Activated T-cell treated with anti-CD3 and anti-CD28 coated beads for 1 hour (primary cell): ENCODE results near the gene OSBPL2.

ENCODE experiments used
- DNase-seq: peaks from one replicate; pipeline ENCODE4 v3.0.0-alpha.2; 2020; ENCODE audit warnings: low read depth

Gene OSBPL2

GRCh38 chr20:62313460-62314338, 75.4 kb downstream of the OSBPL2 start:
- DNase-seq, result no peak

DNA sequence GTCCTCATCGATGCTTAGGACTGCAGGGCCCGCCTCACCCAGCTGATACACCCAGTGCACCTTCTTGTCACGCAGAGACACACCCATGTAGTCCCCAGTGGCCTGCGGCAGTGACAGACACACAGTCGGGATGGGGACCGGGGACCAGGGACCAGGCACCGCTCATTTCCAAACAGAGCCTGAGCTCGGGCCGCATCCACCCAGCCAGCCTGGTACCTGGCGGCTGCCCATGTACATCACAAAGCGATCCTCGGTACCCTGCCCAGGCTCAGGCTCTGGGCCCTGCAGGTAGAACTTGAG, 76.0 kb downstream of the OSBPL2 start:
- DNase-seq, result no peak

DNA sequence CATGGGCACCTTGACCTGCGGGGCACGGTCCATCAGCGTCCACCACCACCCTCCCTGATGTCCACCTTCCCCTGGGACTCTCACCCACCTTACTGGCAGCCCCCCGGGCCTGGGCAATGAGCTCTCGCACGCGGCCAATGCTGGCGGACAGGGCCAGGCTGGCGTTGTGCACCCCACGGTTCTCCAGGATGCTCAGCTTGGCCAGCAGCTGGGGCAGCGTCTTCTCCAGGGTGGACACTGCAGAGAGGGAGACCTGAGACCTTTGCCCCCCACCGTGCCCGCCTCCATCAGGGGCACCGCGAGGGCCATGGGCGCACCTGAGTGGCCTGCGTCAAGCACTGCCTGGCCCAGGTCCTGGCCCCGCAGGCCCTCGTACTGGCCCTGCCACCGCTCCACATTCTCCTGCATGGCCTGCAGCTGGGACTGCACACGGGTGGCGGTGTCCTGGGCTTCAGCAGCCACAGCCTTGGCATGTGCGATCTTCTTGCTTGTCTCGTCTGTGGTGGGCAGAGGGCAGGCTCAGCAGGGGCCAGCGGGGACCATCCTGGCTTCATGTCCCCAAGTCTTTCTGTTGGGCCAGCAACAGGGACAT, 76.5 kb downstream of the OSBPL2 start:
- no peak for DNase-seq

- no peak for DNase-seq
Measured at GRCh38 chr20:62315773-62316172, 77.5 kb downstream of the OSBPL2 start.

DNA sequence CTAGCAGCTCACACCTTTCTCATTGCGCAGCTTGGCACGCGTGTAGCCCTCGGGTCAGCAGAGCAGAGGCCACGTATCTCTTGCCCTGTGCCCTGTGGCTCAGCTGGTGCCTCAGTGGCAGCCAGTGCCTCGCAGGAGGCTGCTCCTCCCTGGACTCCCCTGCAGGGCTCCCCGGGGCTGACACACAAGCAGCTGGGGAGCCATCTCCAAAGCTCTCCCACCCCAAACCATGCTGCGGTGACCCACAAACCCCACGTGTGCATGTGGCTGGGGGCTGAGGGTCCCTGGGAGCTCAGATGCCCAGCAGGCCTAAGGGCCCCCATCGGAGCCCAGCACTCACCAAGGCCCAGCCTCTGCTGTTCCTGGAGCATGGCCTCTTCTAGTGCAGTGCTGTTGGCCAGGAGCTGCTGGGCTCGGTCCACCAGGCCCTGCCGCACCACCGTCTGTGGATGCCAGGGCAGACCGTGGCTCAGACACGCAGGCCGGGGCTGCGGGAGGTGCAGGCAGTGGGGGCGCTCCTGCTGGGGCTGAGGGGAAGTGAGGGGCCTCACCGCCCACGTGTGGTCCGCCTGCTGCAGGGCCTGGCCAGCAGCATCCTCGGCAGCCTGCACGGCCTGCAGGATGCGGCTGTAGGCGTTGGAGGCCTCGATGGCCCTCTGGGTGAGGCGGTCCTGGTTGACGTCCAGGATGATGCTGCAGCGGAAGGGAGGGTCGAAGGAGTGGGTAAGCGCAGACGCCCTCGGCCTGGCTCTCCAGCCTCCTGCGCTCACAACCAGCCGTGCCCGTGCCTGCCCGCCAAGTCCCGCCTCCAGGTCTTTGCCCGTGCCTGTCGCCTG, 78.2 kb downstream of the OSBPL2 start:
- no peak for DNase-seq

DNA sequence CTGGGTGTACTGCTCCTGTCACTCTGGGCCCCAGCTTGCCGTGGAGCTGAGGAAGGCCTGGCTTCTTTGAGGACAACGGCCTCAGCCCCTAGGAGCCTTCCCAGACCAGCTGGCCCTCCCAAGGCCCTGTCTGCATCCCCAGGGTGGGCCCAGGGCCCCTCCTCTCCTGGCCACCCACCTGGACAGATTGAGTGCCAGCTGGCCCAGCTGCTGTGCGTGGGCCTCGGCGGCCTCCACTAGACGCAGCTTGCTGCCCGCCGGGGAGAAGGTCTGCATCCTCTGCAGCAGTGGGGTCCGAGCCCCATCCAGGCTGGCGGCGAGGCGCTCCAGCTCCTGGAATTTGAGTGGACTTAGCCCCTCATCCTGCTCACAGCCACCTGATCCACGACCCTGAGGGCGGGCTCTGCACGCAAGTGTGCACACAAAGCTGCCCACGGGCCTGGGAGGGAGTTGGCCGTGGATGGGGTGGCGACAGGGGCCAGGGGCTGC, 78.9 kb downstream of the OSBPL2 start:
- no peak for DNase-seq

GRCh38 chr20:62318400-62319345, 80.4 kb downstream of the OSBPL2 start:
- no peak for DNase-seq

- DNase-seq, result no peak
Measured at GRCh38 chr20:62319346-62319909, 81.1 kb downstream of the OSBPL2 start.

DNA sequence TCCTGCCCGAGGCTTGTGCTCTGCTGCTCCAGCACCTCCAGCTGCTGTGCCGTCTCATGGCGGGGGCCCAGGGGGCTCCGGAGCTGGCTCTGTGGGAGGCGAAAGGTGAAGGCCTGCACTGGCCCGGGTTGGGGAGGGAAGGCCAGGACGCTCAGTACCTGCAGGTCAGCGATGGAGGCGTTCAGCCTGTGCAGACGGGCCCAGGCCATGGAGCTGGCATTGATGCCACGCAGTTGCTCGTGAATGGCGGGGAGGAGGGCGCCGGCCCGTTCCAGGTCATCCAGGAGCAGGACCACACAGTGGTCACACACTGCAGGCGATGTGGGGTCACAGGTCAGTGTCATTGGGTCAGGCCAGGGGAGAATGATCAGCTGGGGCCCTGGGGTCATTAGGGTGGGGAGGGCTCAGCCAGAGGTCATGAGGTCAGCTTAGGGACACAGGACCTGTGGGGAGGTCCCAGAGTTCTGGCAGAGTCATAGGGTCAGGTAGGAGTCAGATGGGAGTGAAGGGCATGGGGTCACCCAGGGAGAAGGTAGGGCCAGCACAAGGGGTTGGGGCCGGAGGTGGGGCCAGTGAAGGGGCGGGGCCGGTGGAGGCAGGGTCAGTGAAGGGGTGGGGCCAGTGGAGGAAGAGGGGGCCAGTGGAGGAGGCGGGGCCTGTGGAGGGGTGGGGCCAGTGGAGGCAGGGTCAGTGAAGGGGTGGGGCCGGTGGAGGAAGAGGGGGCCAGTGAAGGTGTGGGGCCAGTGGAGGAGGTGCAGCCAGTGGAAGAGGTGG, 82.4 kb downstream of the OSBPL2 start:
- no peak for DNase-seq

DNA sequence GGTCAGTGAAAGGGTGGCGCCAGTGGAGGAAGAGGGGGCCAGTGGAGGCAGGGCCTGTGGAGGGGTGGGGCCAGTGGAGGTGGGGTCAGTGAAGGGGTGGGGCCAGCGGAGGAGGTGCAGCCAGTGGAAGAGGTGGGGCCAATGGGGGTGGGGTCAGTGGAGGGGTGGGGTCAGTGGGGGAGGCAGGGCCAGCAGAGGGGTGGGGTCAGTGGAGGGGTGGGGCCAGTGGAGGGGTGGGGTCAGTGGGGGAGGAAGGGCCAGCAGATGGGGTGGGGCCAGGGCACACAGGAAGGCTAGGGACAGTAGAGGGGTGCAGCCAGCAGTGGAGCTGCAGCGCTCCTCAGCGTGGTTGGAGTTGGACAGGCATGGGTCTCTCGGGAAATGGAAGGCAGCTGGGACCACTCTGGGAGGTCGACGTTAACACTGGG, 83.2 kb downstream of the OSBPL2 start:
- no peak for DNase-seq

- DNase-seq, result no peak
Measured at GRCh38 chr20:62321975-62322374, 83.7 kb downstream of the OSBPL2 start.

GRCh38 chr20:62322492-62323041, 84.2 kb downstream of the OSBPL2 start:
- DNase-seq, result no peak

- DNase-seq, result no peak
Measured at GRCh38 chr20:62323146-62323979, 85.0 kb downstream of the OSBPL2 start.

DNA sequence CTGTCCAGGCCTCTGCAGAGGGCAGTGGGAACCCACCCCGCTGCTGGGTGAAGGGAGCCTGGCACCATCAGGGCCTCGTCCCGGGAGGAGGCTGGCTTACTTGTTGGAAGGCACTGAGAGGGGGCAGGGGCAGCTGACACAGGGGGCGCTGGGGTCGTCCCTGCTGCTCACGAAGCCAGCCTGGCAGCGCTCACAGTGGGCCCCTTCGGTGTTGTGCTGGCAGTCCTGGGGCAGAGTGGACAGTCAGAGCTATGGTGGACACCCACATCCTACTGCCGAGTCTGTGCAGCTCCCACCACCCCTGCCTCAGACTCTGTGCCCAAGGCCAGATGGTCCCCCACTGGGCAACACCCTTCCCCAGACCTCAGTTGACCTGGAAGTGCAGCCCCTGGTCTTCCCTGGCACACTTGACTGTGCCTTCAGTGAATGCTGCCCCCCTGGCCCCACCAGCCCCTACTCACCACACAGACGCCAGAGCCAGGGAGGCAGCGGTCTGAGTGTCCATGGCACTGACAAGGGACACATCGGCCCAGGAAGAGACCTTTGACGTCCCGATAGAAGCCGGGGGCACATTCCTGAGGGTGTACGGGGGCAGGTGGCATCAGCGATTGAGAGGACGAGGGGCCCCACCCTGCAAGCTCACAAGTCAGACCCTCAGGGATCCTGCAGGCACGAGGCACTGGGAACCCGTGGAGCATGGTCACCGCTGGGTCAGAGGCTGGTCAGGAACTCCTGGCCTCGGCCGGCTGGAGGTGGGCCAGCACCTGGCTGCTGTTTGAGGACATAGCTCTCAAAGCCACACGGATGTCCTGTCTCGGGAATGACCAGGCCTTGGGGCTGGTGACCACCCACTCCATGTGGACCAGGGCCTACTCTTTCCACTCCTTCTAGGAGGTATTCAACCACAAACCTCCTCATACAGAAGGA, 85.9 kb downstream of the OSBPL2 start:
- no peak for DNase-seq

DNA sequence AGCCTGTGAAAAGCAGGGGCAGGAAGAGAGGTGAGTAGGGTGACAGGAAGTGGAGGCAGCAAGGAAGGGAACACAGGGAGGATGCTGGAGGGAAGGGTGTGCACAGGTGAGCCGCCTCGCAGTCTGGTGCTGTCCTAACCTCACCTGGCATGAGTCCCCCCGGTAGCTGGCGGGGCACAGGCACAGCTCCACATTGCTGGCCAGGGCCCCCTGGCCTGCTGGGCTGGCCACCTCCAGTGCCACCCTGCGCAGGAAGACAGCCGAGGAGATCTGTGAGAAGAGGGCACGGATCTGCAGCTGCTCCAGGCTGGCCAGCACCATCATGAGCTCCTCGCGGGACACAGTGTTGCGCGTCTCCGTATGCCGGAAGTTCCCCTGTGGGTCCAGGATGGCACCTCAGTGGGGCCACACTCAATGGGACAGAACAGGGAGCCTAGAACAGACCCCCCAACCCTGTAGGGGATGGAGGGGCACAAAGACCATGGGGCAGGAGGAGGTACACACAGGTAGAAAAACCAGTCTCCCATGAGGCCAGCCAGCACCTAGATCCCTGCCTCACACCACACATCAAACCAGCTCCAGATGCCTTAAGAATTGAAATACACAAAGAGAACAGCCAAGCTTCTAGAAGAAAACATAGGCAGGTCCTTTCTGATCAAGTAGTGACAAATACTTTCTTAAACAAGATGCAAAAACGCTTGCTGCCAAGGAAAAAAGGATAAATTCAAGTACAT, 87.0 kb downstream of the OSBPL2 start:
- DNase-seq, result no peak

DNA sequence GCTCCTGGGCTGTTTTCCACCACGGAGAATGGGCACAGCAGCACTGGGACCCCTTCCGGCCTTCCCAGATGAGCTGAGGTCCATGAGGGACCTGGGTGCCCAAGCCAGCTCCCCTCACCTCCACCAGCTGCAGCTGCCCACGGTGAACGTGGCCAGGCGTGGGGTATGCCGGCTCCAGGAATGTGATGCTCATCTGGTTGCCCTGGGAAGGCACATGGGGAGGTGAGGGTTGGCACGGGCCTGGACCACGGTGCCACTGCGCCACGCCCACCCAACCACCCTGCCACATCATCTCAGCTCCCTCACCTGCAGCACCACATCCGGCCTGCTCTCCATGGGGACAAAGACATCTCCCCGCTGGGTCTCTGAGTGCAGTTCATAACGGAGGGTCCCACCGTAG, 88.2 kb downstream of the OSBPL2 start:
- DNase-seq, result no peak

DNA sequence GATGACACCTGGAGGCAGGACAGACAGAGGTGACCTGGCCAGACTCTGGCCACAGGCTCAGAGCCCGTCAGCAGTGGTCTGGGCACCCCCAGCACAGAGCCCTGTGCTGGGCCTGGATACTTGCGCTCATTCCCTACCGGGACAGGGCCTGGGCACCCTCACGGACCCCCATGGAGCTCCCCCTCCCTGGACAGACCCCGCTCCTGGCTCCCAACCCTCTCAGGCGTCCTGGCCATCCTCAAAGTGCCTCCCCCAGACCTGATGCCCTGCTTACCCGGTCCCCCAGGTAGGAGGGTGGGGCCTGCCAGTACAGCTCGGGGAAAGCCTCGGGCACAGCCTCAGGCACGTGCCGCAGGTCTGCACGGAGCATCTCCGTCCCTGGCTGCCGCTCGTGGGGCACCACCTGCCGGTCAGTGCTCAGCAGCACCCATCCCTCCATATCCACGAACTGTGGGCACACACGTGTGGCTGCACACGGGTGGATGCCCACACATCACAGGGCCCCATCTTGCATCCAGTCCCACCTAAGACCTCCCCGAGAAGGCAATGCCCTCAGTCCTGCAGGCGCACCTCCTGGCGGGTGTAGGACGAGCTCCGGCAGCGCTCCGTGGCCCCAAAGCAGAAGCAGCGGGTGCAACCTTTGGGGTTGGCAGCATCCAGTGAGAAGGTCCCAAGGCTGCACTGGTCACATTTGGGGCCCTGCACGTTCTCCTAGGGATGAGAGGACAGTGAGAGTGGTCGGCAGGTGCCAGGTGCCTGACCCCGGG, 88.8 kb downstream of the OSBPL2 start:
- no peak for DNase-seq
